ENCODE data around the gene TMEM255B. TPM values are rescaled to one million over a fixed set of nuclear protein-coding genes. Genes with fewer than 3 reads are reported as not detected.

Gene TMEM255B
- total RNA-seq, 1 donor from 2014 or later = 321 TPM

DNA sequence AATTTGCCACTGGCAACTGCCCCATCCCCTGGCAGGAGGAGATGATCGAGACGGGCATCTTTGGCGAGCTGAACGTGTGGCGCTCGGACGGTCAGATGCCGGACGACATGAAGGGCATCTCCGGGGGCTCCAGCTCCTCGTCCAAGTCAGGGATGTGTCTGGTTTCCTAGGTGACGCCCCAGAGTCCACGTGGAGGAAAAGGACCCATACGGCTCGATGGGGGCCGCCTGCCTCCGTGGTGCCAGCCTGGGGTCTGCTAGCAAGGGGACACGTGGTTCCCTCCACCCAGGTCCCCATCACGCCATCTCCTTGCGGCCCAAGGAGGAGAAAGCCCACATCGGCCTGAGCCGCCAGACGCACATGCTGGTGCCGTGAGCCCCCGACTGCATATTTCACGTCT lies 23.8 kb upstream of the TMEM255B start:
- TF ChIP-seq, protein P1, sequence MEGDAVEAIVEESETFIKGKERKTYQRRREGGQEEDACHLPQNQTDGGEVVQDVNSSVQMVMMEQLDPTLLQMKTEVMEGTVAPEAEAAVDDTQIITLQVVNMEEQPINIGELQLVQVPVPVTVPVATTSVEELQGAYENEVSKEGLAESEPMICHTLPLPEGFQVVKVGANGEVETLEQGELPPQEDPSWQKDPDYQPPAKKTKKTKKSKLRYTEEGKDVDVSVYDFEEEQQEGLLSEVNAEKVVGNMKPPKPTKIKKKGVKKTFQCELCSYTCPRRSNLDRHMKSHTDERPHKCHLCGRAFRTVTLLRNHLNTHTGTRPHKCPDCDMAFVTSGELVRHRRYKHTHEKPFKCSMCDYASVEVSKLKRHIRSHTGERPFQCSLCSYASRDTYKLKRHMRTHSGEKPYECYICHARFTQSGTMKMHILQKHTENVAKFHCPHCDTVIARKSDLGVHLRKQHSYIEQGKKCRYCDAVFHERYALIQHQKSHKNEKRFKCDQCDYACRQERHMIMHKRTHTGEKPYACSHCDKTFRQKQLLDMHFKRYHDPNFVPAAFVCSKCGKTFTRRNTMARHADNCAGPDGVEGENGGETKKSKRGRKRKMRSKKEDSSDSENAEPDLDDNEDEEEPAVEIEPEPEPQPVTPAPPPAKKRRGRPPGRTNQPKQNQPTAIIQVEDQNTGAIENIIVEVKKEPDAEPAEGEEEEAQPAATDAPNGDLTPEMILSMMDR (IDR thresholded peaks at IDR 0.05; ENCODE audit: unreplicated experiment) = no peak
- H3K4me1 Mint-ChIP-seq (ENCODE audit: unreplicated experiment) = no peaks in the 10 kb centered on the region
- H3K36me3 Mint-ChIP-seq (ENCODE audit: low read depth, unreplicated experiment) = no peaks in the 10 kb centered on the region
- DNase-seq (ENCODE audit: low spot score) = no peak
- H3K27ac Mint-ChIP-seq (ENCODE audit: unreplicated experiment) = no peak overlapping the region
- no peak overlapping the region for H3K4me3 Mint-ChIP-seq (ENCODE audit: unreplicated experiment)
- H3K9me3 Mint-ChIP-seq (ENCODE audit: unreplicated experiment) = no peaks in the 10 kb centered on the region
- H3K27me3 Mint-ChIP-seq (ENCODE audit: unreplicated experiment) = peaks cover 7% of the 10 kb centered on the region

DNA sequence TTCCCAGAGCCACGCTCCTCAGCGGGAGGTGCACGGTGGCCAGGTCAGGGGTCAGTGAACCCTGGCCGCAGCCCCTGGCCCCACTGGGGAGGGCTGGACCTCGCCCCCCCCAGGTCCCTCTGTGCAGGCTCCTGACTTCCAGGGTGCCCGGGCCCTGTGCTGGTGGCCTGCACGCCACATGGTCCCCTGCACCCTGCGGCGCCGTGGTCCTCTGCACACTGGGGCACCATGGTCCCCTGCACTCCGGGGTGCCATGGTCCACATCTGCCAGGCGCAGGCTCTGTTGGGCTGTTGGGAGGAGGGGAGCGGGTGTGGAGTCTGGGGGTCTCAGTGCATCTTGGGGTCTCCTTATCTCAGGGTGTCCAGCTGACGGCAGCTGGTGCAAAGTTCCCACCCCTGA lies 23.3 kb upstream of the TMEM255B start:
- Mint-ChIP-seq H3K27ac (ENCODE audit: unreplicated experiment) (no peak overlapping the region), H3K36me3 (ENCODE audit: low read depth, unreplicated experiment) (no peaks in the 10 kb centered on the region)
- TF ChIP-seq, protein P1 (IDR thresholded peaks at IDR 0.05; ENCODE audit: unreplicated experiment) = no peak

DNA sequence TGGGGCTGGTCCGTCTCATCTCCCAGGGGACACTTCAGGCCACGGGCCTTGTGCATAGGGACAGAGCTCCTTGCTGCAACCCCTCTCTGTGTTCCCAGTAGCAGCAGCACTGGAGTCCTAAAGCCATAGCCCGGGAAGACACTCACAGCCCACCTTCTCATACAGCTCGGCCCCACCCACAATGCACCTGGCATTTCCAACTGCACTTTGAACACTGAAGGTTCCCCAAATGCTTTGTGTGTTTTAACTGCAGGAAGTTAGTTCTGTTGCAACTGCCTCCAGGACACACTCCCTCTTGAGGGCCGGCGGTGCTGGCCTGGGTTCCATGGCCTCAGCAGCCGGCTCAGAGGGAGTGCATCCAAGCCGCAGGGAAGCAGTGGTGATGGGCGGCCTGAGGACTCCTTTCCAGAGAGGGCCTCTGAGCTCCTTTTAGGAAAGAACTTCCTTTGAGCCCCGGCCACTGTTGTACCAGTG lies 22.7 kb upstream of the TMEM255B start:
- H3K27me3 Mint-ChIP-seq (ENCODE audit: unreplicated experiment) = peaks cover 7% of the 10 kb centered on the region
- no peak for DNase-seq (ENCODE audit: low spot score)
- H3K36me3 Mint-ChIP-seq (ENCODE audit: low read depth, unreplicated experiment) = no peaks in the 10 kb centered on the region
- H3K4me3 Mint-ChIP-seq (ENCODE audit: unreplicated experiment) = no peak overlapping the region
- TF ChIP-seq, protein P1 (IDR thresholded peaks at IDR 0.05; ENCODE audit: unreplicated experiment) = no peak
- H3K4me1 Mint-ChIP-seq (ENCODE audit: unreplicated experiment) = peaks cover 2% of the 10 kb centered on the region
- H3K27ac Mint-ChIP-seq (ENCODE audit: unreplicated experiment) = no peak overlapping the region
- no peaks in the 10 kb centered on the region for H3K9me3 Mint-ChIP-seq (ENCODE audit: unreplicated experiment)

More for the DNA sequence above, 23.3 kb upstream of the TMEM255B start:
- H3K4me1 Mint-ChIP-seq (ENCODE audit: unreplicated experiment) = no peaks in the 10 kb centered on the region
- H3K27me3 Mint-ChIP-seq (ENCODE audit: unreplicated experiment) = peaks cover 7% of the 10 kb centered on the region
- no peaks in the 10 kb centered on the region for H3K9me3 Mint-ChIP-seq (ENCODE audit: unreplicated experiment)
- DNase-seq (ENCODE audit: low spot score) = no peak
- no peak overlapping the region for H3K4me3 Mint-ChIP-seq (ENCODE audit: unreplicated experiment)

DNA sequence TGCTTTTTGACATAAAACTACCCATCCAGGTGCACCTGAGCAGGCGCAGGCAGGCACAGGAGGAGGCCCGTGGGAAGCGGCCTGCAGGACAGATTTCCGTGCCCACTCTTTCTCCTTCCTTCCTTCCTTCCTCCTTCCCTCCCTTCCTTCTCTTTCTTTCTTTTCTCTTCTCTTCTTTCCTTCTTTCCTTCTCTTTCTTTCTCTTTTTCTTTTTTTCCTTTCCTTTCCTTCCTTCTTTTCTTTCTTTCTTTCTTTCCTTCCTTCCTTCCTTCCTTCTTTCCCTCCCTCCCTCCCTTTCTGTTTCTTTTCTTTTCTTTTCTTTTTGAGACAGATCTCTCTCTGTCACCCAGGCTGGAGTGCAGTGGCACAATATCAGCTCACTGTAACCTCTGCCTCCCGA lies 21.2 kb upstream of the TMEM255B start:
- no peak overlapping the region for H3K4me3 Mint-ChIP-seq (ENCODE audit: unreplicated experiment)
- no peaks in the 10 kb centered on the region for H3K36me3 Mint-ChIP-seq (ENCODE audit: low read depth, unreplicated experiment)
- H3K9me3 Mint-ChIP-seq (ENCODE audit: unreplicated experiment) = no peaks in the 10 kb centered on the region
- no peak for DNase-seq (ENCODE audit: low spot score)
- peaks cover 5% of the 10 kb centered on the region for H3K4me1 Mint-ChIP-seq (ENCODE audit: unreplicated experiment)
- TF ChIP-seq, protein P1 (IDR thresholded peaks at IDR 0.05; ENCODE audit: unreplicated experiment) = no peak
- H3K27ac Mint-ChIP-seq (ENCODE audit: unreplicated experiment) = no peak overlapping the region
- peaks cover 10% of the 10 kb centered on the region for H3K27me3 Mint-ChIP-seq (ENCODE audit: unreplicated experiment)

DNA sequence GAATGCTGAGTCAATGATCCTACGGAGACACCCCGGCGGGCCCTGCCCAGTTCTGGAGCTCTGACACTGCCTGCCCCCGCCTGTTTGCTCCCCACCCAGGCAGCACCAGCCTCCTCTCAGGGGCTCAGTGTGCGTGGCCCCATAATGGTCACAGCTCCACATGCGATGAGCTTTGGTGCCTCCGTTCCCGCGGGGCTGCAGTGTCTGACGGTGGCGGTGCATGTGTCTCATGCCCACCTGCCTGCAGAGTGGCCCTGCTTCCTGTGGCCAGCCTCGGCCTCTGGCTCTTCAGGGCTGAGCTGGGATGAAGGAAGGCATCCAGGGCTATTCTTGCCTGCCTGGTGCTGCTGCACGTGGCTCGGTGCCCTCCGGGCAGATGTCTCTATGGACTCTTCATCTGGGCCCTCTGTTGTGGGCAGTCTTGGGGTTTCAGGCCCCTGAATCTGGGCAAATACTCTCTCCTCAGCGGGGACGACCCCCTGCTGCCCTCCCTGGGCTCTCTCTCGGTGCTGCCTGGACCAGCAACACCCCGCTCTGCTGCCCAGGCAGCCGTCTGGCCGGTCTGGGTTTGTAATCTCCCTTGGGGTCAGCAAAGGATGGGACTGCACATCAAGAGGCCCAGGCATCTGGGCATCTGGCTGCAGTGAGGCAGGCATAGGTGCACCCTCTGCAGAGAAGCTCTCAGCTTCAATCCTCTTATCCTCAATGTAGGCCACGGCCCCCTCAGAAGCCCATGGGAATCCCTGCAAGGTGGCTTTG lies 19.3 kb upstream of the TMEM255B start:
- peaks cover 1% of the 10 kb centered on the region for H3K36me3 Mint-ChIP-seq (ENCODE audit: low read depth, unreplicated experiment)
- TF ChIP-seq, protein P1 (IDR thresholded peaks at IDR 0.05; ENCODE audit: unreplicated experiment) = no peak
- H3K4me1 Mint-ChIP-seq (ENCODE audit: unreplicated experiment) = peaks cover 5% of the 10 kb centered on the region
- H3K27ac Mint-ChIP-seq (ENCODE audit: unreplicated experiment) = no peak overlapping the region
- H3K4me3 Mint-ChIP-seq (ENCODE audit: unreplicated experiment) = no peak overlapping the region
- H3K9me3 Mint-ChIP-seq (ENCODE audit: unreplicated experiment) = no peaks in the 10 kb centered on the region
- H3K27me3 Mint-ChIP-seq (ENCODE audit: unreplicated experiment) = peaks cover 11% of the 10 kb centered on the region
- DNase-seq (ENCODE audit: low spot score) = no peak
